PC-9 (cell line): ENCODE measurements around the gene UPK1B.
"Not testable (repeated sequence)": the region's sequence is repeated elsewhere in the genome, so short reads cannot be mapped to it uniquely, and the experiment has no call there.

ENCODE experiments used
- CTCF ChIP-seq: fragments of 200-600 bp; sonication (generic); conservative IDR thresholded peaks from 2 replicates; pipeline ENCODE4 v1.6.1; 2017; ENCODE audit warnings: mixed run types, antibody characterized with exemption, mild to moderate bottlenecking, moderate library complexity
- EZH2 ChIP-seq: fragments of 200-600 bp; sonication (generic); IDR thresholded peaks from 2 replicates; pipeline ENCODE4 v1.8.0; 2017; ENCODE audit warnings: antibody characterized with exemption, low read depth

GRCh38 chr3:119139360-119139759 lies 34.0 kb upstream of the UPK1B start:
- not testable (repeated sequence) for TF ChIP-seq CTCF, EZH2
